Activated naive CD4-positive, alpha-beta T cell treated with anti-CD3 and anti-CD28 coated beads, Interleukin-2, amount 50 U/mL, for 24 hours (primary cell): Measurements from ENCODE around the gene TMEM121.

Experiments used
- H3K27ac Mint-ChIP-seq: one replicate; pipeline ENCODE4 v1.8.0; 2021; ENCODE audit warnings: mild to moderate bottlenecking, mixed read lengths
- H3K27me3 Mint-ChIP-seq: one replicate; pipeline ENCODE4 v1.8.0; 2021; ENCODE audit warnings: mixed read lengths
- H3K36me3 Mint-ChIP-seq: one replicate; pipeline ENCODE4 v1.8.0; 2021; ENCODE audit warnings: mixed read lengths
- H3K4me1 Mint-ChIP-seq: one replicate; pipeline ENCODE4 v1.8.0; 2021; ENCODE audit warnings: mixed read lengths
- H3K4me3 Mint-ChIP-seq: one replicate; pipeline ENCODE4 v1.8.0; 2021; ENCODE audit warnings: mild to moderate bottlenecking, mixed read lengths
- H3K9me3 Mint-ChIP-seq: one replicate; pipeline ENCODE4 v1.8.0; 2021; ENCODE audit warnings: mixed read lengths

TMEM121 gene

DNA sequence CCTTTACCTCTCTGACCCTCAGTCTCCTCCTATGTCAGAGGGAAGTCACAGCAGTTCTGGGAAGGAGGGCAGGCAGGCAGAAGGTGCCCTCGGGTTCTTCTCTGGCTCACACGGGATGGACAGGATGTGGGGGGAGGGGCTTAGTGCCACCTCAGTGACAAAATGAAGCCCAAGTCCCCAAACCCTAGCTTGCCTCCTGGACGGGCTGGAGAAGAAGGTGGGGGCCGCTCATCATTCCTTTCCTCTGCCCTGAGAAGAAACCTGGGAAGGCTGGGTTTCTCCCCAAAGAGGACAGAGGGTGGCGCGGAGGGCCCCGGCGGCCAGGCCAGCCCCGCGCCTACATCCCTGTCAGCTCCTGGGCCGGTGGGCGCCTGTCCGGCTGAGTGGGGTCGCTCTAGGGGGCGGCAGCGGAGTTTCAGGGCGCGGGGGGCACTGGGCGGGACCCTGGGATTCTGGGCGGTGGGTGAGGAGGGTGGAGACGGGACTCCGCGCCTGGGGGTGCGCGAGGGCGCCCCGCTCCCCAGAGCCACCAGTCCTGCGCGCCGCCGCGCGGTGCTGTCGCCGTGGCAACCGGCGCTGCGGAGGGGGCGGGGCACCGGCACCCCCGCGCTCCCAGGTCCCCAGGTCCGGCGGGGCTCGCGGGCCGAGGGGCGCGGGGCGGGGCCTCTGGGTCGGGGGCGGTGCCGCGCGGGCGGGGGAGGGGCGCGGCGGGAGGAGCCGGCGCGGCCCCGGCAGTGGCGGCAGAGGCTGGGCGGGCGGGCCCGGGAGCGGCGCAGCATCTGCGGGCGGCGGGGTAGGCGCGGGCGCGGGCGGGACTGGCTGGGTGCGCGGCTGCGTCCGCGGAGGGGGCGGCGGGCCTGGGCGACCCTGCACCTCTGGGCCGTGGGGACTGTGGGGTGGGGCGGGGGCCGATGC is at the start of gene TMEM121:
Gene TMEM121 (plus strand): TSS at position 723 of the 915 bp plus-strand sequence. CDS start 2,252 bp downstream, outside the sequence.
- no peaks in the 10 kb centered on the region for H3K9me3 Mint-ChIP-seq
- peak within 1 kb of the TSS; percentile 30 for H3K27ac Mint-ChIP-seq
- no peaks in the 10 kb centered on the region for H3K36me3 Mint-ChIP-seq
- H3K4me1 Mint-ChIP-seq: peaks cover 5% of the 10 kb centered on the region
- peak within 1 kb of the TSS; percentile 79 for H3K4me3 Mint-ChIP-seq
- H3K27me3 Mint-ChIP-seq: peaks cover 4% of the 10 kb centered on the region

DNA sequence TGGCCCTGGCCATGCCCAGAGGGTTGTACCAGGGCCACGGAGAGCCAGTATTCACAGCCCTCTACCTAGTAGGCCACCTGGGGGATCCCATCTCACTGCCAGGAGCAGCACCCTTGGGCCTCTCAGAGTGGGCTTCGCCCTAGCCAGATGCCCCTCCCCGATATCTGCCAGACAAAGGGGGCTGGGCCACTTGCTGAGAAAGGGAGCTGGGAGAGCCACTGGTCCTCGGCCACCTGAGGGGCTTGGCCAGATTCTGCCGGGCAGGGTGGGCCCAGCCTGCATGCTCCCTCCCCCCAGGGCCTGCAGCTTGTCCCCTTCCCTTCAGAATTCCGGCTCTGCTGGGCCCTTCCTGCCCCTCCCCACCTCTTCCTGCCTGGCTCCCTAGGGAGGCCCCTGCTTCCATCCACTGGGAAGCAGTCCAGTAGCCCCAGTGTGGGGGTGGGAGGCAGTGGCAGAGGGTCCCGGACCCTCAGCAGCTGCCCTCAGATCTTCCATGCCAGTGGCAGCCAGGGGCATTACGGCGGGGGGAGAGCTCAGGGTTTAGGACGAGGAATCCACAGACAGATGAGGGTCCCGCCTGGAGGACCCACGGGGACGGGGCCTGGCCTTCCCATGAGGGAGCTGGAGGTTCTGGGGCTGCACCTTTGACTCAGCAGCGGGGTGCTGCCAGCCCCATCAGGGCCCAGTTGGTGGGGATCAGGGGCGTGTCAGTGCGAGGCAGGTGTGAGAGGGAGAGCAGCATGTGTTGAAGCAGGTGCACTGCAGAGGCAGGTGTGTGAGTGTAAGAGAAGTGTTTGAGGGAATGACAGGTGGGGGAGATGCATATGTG is 49.3 kb upstream of the TMEM121 start:
- Mint-ChIP-seq H3K36me3 (no peaks in the 10 kb centered on the region), H3K27me3 (no peaks in the 10 kb centered on the region), H3K27ac (peak overlapping the region; percentile 59), H3K4me1 (peaks cover 25% of the 10 kb centered on the region), H3K9me3 (no peaks in the 10 kb centered on the region), H3K4me3 (no peak overlapping the region)

DNA sequence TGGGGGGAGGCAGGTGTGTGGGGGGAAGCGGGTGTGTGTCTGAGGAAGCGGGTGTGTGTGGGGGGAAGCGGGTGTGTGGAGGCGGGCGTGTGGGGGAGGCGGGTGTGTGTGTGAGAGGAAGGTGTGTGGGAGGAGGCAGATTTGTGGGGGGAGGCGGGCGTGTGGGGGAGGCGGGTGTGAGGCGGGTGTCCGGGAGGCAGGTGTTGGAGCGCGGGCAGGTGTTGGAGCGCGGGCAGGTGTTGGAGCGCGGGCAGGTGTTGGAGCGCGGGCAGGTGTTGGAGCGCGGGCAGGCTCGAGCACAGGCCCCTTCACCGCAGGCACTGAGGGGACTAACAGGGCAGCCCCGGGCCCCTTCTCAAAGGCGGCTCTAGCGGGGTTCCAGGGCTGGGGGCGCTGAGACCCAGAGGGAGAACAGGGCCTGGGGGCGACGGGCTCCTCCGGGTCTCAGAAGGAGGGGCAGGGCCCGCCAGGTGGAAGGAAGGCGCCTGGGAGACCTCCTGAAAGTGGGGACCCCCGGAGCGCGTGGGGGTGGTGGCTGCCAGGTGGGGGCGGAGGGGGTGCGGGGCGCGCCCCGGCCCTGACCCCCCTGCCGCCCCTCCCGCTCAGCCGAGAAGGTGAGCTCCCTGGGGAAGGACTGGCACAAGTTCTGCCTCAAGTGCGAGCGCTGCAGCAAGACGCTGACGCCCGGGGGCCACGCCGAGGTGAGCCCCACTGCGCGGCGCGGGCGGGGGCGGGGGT is 48.6 kb upstream of the TMEM121 start:
- no peaks in the 10 kb centered on the region for H3K27me3 Mint-ChIP-seq
- H3K36me3 Mint-ChIP-seq: no peaks in the 10 kb centered on the region
- no peak overlapping the region for H3K4me3 Mint-ChIP-seq
- no peaks in the 10 kb centered on the region for H3K9me3 Mint-ChIP-seq
- H3K4me1 Mint-ChIP-seq: peaks cover 33% of the 10 kb centered on the region
- H3K27ac Mint-ChIP-seq: peak overlapping the region; percentile 59

DNA sequence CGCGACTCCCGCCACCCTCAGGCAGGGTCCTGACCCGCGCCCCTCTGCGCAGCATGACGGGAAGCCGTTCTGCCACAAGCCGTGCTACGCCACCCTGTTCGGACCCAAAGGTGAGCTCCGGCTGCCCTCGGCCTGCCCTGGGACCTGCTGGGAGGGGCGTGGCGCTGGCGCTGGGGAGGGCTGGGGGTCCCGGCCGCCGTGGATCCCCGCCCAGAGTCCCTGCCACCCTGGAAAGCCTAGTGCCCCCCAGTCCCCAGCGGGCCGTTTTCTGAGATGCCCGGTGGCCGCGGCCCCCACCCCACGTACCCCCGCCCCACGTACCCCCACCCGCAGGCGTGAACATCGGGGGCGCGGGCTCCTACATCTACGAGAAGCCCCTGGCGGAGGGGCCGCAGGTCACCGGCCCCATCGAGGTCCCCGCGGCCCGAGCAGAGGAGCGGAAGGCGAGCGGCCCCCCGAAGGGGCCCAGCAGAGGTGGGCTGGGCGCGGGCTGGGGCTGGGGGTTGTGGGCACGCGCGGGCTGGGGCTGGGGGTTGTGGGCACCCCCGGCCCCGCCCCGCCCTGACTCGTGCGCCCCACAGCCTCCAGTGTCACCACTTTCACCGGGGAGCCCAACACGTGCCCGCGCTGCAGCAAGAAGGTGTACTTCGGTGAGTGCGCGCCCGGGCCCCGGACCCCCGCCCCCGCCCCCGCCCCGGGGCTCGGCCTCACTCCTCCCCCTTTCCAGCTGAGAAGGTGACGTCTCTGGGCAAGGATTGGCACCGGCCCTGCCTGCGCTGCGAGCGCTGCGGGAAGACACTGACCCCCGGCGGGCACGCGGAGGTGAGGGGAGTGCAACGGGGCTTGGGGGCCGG is 47.8 kb upstream of the TMEM121 start:
- Mint-ChIP-seq H3K4me3 (no peak overlapping the region), H3K4me1 (peaks cover 38% of the 10 kb centered on the region), H3K27me3 (no peaks in the 10 kb centered on the region), H3K9me3 (no peaks in the 10 kb centered on the region), H3K27ac (no peak overlapping the region), H3K36me3 (no peaks in the 10 kb centered on the region)

DNA sequence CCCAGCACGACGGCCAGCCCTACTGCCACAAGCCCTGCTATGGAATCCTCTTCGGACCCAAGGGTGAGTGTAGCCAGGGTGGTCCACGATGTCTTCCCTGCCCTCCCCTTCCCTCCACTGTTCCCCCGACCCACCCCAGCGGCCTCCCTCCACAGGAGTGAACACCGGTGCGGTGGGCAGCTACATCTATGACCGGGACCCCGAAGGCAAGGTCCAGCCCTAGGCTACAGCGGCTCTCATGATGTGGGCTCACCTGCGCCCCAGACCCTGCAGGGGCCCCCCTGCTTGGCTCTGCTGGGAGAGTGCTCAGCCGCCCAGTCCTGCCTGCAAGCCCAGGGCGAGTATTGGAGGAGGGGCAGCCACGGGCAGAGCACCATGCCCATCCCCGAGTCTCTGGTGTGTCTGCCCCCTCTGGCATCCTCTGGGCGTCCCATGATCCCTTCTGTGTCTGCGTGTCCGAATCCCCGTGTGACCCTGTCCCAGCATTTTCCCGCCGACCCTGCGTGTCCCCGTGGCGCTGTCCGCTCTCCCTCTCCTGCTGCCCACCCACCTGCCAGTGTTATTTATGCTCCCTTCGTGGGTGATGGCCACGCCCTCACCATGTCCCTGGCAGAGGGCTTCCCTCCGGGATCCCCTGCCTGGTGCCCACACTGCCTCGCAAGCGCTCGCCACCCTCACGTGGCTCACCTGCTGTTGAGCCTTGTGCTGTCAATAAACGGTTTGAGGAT is 46.8 kb upstream of the TMEM121 start:
- peaks cover 44% of the 10 kb centered on the region for H3K4me1 Mint-ChIP-seq
- no peaks in the 10 kb centered on the region for H3K9me3 Mint-ChIP-seq
- peak overlapping the region; percentile 66 for H3K4me3 Mint-ChIP-seq
- H3K36me3 Mint-ChIP-seq: no peaks in the 10 kb centered on the region
- H3K27ac Mint-ChIP-seq: no peak overlapping the region
- no peaks in the 10 kb centered on the region for H3K27me3 Mint-ChIP-seq

DNA sequence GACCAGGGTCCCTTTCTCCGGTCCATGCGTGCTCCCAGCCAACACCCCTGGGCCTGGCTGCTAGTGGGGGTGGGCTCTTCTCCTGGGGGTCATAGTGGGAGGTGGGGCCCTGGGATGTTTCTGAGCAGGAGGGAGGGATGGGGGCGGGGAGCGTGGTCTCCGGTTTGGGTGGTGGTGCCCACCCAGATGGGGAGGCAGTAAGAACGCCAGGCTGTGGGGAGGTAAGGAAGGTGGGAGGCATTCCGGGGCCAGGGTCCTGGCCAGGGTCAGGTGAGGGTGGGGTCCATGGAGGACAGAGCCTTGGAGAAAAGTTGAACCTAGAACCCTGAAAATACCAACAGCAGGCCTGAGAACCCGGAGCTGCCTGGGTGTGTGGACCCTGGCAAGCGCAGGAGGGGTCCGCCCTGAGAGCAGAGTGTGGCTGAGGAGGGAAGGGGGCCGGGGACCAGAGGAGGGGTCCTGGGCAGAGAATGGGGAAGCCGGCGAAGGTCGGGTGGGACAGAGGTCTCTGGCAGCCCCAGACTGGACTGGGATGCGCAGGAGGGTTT is 46.1 kb upstream of the TMEM121 start:
- Mint-ChIP-seq H3K27ac (no peak overlapping the region), H3K4me1 (peaks cover 51% of the 10 kb centered on the region), H3K27me3 (no peaks in the 10 kb centered on the region), H3K36me3 (no peaks in the 10 kb centered on the region), H3K9me3 (no peaks in the 10 kb centered on the region), H3K4me3 (peak overlapping the region; percentile 78)

DNA sequence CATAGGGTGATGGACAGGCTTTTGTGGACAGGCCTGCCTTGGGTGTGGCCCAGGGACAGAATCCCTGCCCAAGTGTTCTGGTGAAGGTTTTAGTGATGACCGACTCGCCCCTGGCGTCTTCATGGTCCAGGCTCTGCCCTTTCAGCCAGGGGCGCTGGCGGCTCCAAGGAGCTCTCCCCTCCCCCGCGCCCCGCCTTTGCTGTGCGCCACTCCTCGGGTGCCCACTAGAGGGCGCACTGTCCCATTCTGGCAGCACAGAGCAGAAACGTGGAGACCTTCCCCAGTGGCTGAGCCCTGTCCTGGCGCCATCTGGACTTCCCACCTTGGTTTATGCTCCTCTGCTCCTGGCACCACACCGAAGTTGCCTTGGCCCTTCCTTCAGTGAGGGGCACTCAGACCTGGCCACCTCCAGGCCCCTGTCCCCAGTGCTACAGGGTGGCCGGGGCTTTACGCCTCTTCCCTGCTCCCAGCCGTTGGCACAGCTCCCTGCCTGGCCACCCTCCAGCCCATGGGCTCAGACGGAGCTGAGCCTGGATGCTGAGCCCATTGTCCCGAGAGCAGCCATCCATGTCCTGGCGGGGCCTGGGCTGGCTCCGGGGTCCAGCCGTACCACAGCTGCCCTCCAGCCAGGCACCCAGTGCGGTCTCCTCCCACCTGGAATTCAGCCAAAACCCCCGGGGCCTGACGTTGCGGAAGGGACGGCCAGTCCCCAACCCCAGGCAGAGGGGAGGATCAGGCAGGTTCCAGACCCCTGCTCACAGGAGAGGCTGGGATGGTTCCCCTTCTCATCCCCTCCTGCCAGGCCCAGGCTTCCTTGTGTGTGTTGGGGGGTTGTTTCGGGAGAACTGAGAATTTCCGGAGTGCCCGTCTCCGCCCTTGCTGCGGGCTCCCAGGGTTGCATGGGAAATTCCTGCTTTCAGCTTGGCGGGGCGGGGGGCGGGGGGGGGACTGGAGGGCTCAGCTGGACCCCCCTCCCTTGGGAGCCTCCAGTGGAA is 45.3 kb upstream of the TMEM121 start:
- Mint-ChIP-seq H3K27ac (peak overlapping the region; percentile 82), H3K36me3 (no peaks in the 10 kb centered on the region), H3K4me3 (peak overlapping the region; percentile 78), H3K4me1 (peaks cover 59% of the 10 kb centered on the region), H3K9me3 (no peaks in the 10 kb centered on the region), H3K27me3 (no peaks in the 10 kb centered on the region)

DNA sequence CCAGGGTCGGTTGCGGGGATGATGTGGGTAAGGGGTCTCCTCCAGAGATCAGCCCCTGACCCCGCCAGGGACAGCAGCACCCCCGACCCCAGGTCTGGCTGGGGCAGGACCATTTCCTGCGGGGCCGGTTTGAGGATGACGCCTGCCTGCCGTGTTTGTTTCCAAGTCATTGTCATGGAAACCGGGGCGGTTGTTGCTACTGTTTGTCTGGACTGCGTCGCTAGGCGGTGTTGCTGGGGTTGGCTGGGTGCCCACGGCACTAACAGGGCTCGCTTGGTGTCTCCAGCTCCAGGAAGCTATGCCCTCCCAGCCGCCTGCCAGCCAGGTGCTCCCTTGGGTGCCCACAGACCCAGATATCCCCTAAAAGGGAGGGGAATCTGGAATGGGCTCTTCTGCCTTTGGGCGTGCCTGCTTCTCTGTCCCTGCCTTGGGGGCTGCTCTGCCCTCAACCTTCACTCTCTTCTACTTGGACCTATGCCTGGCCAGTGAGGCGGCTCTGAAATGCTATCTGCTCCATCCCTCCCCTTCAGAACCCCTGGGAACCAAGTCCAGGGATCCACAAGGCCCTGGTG is 44.4 kb upstream of the TMEM121 start:
- Mint-ChIP-seq H3K4me1 (peaks cover 63% of the 10 kb centered on the region), H3K27ac (peak overlapping the region; percentile 94), H3K4me3 (peak overlapping the region; percentile 78), H3K27me3 (no peaks in the 10 kb centered on the region), H3K36me3 (no peaks in the 10 kb centered on the region), H3K9me3 (no peaks in the 10 kb centered on the region)

DNA sequence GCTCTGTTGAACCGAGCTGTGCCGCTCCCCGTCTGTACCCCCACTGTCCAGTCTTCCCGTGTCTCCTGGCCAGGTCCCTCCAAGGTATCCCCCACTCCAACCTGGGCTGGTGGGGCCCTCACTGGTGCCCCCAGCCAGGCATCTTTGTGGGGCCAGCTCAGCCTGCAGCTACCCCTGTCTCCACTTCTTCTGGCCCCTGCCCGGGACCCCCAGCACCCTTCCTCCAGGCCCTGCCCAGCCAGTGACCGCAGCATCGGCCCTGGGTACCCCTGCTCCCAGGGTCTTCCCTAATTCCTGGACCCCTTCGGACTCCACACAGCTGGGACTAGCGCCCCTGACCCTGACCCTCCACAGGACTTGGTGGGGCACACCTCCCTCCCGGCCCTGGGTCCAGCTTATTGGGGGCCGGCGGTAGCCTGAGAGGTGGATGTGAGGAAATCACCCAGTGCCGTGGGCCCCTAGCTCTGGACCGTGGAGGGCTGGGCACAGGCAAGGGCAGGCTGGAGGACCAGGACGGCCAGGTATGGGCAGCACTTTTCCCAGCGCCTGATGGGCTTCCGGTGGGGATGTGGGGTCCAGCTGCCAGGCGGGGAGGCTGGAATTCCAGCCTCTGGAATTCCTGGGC is 43.8 kb upstream of the TMEM121 start:
- H3K27me3 Mint-ChIP-seq: no peaks in the 10 kb centered on the region
- no peaks in the 10 kb centered on the region for H3K36me3 Mint-ChIP-seq
- no peaks in the 10 kb centered on the region for H3K9me3 Mint-ChIP-seq
- H3K4me3 Mint-ChIP-seq: peak overlapping the region; percentile 78
- H3K27ac Mint-ChIP-seq: peak overlapping the region; percentile 94
- peaks cover 57% of the 10 kb centered on the region for H3K4me1 Mint-ChIP-seq

DNA sequence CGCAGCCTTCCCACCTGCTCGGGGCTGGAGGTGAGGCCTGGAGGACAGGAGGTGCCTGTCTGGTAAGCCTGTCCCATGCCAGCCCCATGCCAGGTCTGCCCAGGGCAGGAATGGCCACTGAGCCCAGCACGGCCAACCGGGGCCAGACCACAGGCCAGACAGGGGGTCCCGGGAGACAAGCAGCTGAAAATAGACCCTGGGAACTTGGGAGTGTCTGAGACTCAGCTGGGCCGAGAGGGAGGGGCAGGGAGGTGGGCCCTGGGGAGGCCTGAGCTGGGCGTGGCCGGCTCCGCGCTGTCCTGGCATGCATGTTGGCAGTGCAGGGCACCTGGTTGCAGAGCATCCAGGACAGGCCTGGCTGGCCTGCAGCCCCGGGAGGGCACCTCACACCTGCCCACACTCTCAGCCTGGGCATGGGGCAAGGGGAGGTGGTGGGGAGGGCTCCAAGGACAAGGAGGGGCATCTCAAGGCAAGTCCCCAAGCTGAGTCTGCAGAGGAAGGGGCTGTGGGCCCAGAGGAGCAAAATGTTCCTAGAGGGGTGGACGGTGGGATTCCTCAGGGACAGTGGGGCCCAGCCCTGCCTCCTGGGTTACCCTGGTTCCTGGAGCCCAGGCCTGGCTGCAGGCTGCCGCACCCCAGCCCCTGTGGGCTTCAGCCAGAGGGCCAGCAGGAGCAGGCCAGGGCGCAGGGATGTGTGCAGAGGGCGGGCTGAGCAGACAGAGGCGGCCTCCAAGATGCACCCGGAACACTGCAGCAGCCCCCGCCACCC is 42.9 kb upstream of the TMEM121 start:
- H3K36me3 Mint-ChIP-seq: no peaks in the 10 kb centered on the region
- no peak overlapping the region for H3K4me3 Mint-ChIP-seq
- no peaks in the 10 kb centered on the region for H3K27me3 Mint-ChIP-seq
- peaks cover 63% of the 10 kb centered on the region for H3K4me1 Mint-ChIP-seq
- no peak overlapping the region for H3K27ac Mint-ChIP-seq
- H3K9me3 Mint-ChIP-seq: no peaks in the 10 kb centered on the region

DNA sequence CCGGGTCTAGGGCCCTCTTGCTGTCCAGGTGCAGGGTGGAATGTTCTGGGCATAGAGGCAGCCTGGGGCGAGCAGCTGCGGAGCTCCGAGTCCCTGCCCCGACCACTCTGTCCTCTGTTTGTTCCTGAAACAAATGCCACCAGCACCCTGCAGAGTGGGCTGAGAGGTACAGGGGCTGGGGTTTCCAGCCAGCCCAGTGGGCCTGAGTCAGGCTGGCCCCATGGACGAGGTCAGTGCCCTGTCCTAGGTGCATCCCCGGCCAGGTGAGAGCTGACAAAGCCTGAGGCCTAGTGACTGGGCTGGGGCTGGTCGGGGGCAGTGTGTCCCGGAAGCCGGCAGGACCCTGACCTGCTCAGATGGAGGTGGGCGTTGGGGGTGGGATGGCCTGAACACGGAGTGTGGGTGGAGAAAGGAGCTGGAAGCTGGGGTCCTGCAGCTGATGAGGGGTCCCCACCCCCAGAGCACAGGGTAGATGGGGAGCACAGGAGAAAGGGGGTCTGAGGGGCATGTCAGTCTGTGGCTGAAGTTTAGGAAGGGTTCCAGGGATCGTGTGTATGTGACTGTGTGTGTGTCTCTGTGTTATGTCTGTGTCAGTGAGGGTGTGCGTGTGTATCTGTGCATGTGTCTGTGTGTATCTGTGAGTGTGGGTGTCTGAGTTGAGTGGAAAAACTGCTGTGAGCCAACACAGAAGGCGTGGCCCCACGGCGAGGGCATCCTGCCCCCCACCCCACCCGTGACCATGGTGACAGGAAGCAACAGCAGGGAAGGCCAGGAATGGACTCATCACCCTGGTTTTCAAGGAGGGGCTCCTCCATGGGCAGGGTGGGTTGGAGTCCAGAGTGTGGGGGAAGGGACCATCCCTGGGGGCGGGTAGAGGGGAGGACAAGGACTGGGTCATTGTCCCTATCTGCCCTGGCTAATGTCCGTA is 42.0 kb upstream of the TMEM121 start:
- Mint-ChIP-seq H3K27ac (peak overlapping the region; percentile 10), H3K4me3 (peak overlapping the region; percentile 1), H3K9me3 (no peaks in the 10 kb centered on the region), H3K4me1 (peaks cover 71% of the 10 kb centered on the region), H3K36me3 (no peaks in the 10 kb centered on the region), H3K27me3 (no peaks in the 10 kb centered on the region)
